Activated naive CD8-positive, alpha-beta T cell treated with anti-CD3 and anti-CD28 coated beads, Interleukin-2, amount 50 U/mL, for 24 hours (primary cell): ENCODE data around the gene DUSP16.

ENCODE experiments used
- ATAC-seq: fragments of 150-1000 bp; cut with Tn5 transposase; one replicate; pipeline ENCODE4 v1.10.0; 2021
- DNase-seq: peaks from one replicate; pipeline ENCODE4 v3.0.0; 2021
- H3K27ac Mint-ChIP-seq: one replicate; pipeline ENCODE4 v1.8.0; 2021; ENCODE audit warnings: mild to moderate bottlenecking, mixed read lengths
- H3K27me3 Mint-ChIP-seq: one replicate; pipeline ENCODE4 v1.8.0; 2021; ENCODE audit warnings: mixed read lengths
- H3K36me3 Mint-ChIP-seq: one replicate; pipeline ENCODE4 v1.8.0; 2021; ENCODE audit warnings: low read depth, mixed read lengths
- H3K4me1 Mint-ChIP-seq: one replicate; pipeline ENCODE4 v1.8.0; 2021; ENCODE audit warnings: mixed read lengths
- H3K4me3 Mint-ChIP-seq: one replicate; pipeline ENCODE4 v1.8.0; 2021; ENCODE audit warnings: mild to moderate bottlenecking, moderate library complexity, mixed read lengths
- H3K9me3 Mint-ChIP-seq: one replicate; pipeline ENCODE4 v1.8.0; 2021; ENCODE audit warnings: mixed read lengths

Gene DUSP16

GRCh38 chr12:12563290-12563928 is 746 bp upstream of the DUSP16 start:
- ATAC-seq (no peak), DNase-seq (no peak)
- peak overlapping the region; percentile 78 for H3K4me3 Mint-ChIP-seq
- H3K36me3 Mint-ChIP-seq, result peaks cover 14% of the 10 kb centered on the region
- peaks cover 4% of the 10 kb centered on the region for H3K9me3 Mint-ChIP-seq
- no peaks in the 10 kb centered on the region for H3K27me3 Mint-ChIP-seq
- H3K27ac Mint-ChIP-seq, result peak overlapping the region; percentile 76
- H3K4me1 Mint-ChIP-seq, result peaks cover 36% of the 10 kb centered on the region

- no peaks in the 10 kb centered on the region for H3K27me3 Mint-ChIP-seq
- peaks cover 21% of the 10 kb centered on the region for H3K36me3 Mint-ChIP-seq
- ATAC-seq (no peak), DNase-seq (peak; percentile 27)
- H3K4me1 Mint-ChIP-seq, result peaks cover 45% of the 10 kb centered on the region
- H3K9me3 Mint-ChIP-seq, result peaks cover 4% of the 10 kb centered on the region
- peak overlapping the region; percentile 83 for H3K27ac Mint-ChIP-seq
- H3K4me3 Mint-ChIP-seq, result peak overlapping the region; percentile 78
Observed at GRCh38 chr12:12562016-12562483, 613 bp downstream of the DUSP16 start.

DNA sequence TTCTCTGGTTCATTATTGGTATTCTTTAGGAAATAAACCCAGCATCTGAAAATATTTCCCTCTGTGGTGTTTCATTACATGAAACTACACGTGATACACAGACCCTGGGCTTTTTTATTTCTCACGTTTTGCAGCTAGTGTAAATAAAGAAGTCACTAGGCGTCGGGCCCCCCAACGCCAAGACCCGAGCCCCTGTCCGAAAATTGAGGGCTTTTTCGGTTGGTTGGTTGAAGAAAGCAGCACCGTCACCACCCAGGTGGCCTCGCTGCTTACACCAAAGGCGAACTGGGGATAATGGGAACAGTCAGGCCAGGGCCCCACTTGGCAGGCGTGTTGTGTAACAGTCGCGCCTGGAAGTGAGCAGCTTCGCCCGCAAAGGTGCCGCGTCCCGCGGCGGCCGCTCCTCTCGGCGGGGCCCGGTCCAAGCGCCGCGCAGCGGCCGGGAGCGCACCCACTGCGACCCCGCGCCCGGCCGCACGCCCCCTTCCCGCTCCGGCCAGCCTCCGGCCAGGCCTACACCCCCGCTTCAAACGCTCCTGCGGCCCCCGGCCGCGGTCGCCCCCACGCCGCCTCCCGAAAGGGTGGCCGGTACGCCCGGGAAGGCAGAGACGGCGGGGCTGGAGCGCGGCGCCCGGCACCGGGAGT is 1.2 kb downstream of the DUSP16 start:
- Mint-ChIP-seq H3K27me3 (no peaks in the 10 kb centered on the region), H3K36me3 (peaks cover 24% of the 10 kb centered on the region), H3K27ac (peak overlapping the region; percentile 94), H3K9me3 (peaks cover 4% of the 10 kb centered on the region), H3K4me3 (peak overlapping the region; percentile 90), H3K4me1 (peaks cover 48% of the 10 kb centered on the region)
- ATAC-seq, result peak; percentile 23
- peak; percentile 40 for DNase-seq

GRCh38 chr12:12560587-12561370 is 1.9 kb downstream of the DUSP16 start:
- ATAC-seq (peak; percentile 48), DNase-seq (peak; percentile 31)
- peak overlapping the region; percentile 94 for H3K27ac Mint-ChIP-seq
- peaks cover 24% of the 10 kb centered on the region for H3K36me3 Mint-ChIP-seq
- H3K4me3 Mint-ChIP-seq, result peak overlapping the region; percentile 90
- no peaks in the 10 kb centered on the region for H3K27me3 Mint-ChIP-seq
- H3K4me1 Mint-ChIP-seq, result peaks cover 48% of the 10 kb centered on the region
- H3K9me3 Mint-ChIP-seq, result peaks cover 4% of the 10 kb centered on the region

DNA sequence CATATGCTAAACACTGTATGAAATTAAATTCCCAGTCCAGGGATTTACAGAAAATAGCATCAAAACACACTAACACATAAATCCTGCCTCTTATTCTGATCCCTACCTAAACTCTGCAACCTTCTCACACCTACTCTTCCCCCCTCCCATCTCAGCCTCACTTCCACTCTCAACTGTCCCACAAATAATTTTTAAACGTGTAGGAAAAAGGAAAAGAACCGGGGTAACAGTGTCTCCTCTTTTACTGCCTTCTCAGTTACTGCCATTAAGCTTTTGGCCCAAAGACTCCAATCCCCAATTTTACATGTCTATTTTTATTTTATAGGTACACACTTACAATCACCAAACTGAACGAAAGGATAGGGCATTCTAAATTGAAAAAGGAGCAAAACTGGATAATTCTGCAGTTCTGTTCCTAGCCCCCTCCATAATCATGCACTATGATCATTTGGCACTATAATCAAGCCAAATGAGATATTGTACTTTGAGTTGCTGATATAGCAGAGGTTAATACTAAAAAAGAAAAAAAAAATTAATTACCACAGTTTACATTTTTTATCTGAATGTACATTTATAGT is 2.9 kb downstream of the DUSP16 start:
- no peak overlapping the region for H3K27ac Mint-ChIP-seq

GRCh38 chr12:12558291-12558690 is 4.4 kb downstream of the DUSP16 start:
- no peaks in the 10 kb centered on the region for H3K27me3 Mint-ChIP-seq
- H3K4me1 Mint-ChIP-seq, result peaks cover 40% of the 10 kb centered on the region
- H3K9me3 Mint-ChIP-seq, result no peaks in the 10 kb centered on the region
- DNase-seq, result no peak
- H3K36me3 Mint-ChIP-seq, result peaks cover 32% of the 10 kb centered on the region
- no peak for ATAC-seq
- peak overlapping the region; percentile 10 for H3K4me3 Mint-ChIP-seq
- no peak overlapping the region for H3K27ac Mint-ChIP-seq

More for the DNA sequence above, 2.9 kb downstream of the DUSP16 start:
- ATAC-seq (no peak), DNase-seq (no peak)
- Mint-ChIP-seq H3K27me3 (no peaks in the 10 kb centered on the region), H3K36me3 (peaks cover 25% of the 10 kb centered on the region), H3K4me3 (peak overlapping the region; percentile 90), H3K9me3 (peaks cover under 1% of the 10 kb centered on the region), H3K4me1 (peaks cover 51% of the 10 kb centered on the region)

DNA sequence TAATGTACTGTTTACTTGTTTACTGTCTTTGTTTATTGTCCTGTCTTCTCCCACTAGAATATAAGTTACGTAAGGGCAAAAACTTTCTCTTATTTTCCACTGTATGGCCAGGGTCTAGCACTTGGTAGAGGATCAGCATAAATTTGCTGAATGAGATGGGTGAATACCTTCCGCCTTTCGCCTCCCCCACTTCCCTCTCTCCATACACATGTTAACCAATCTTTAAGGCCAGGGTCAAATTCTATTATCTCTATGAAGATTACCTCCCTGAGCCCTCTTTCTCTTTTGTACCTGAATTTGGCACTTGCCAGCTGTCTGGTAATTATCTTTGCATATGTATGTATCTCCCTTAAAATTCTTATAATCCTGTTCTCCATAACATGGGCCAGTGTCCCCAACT is 4.9 kb downstream of the DUSP16 start:
- no peaks in the 10 kb centered on the region for H3K9me3 Mint-ChIP-seq
- DNase-seq (no peak), ATAC-seq (no peak)
- H3K27me3 Mint-ChIP-seq, result no peaks in the 10 kb centered on the region
- peaks cover 35% of the 10 kb centered on the region for H3K36me3 Mint-ChIP-seq
- H3K4me3 Mint-ChIP-seq, result no peak overlapping the region
- H3K27ac Mint-ChIP-seq, result no peak overlapping the region
- H3K4me1 Mint-ChIP-seq, result peaks cover 36% of the 10 kb centered on the region

- Mint-ChIP-seq H3K36me3 (peaks cover 37% of the 10 kb centered on the region), H3K4me1 (peaks cover 38% of the 10 kb centered on the region), H3K9me3 (no peaks in the 10 kb centered on the region), H3K27me3 (no peaks in the 10 kb centered on the region), H3K4me3 (no peak overlapping the region), H3K27ac (no peak overlapping the region)
- no peak for DNase-seq
- no peak for ATAC-seq
Observed at GRCh38 chr12:12555656-12556055, 7.0 kb downstream of the DUSP16 start.

DNA sequence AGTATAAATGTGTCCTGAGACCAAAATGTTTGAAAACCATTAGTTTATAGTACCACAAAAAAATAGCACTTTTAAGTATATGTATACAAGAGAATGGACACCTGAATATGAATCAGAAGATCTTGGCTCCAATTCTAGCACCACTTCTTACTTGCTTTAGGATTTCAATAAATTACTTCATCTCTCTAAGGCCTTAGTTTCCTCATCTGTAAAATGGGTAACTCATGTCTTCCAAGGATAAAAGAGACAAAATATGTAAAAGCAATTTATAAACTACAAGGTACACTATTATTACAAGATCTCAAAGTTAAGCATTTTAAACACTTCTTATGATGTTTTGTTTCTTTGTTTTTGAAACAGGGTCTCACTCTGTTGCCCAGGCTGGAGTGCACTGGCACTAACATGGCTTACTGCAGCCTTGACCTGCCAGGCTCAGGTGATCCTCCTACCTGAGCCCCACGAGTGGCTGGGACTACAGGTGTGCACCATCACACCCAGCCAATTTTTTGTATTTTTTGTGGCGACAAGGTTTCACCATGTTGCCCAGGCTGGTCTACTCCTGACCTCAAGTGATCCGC is 9.4 kb downstream of the DUSP16 start:
- H3K9me3 Mint-ChIP-seq, result no peaks in the 10 kb centered on the region
- H3K36me3 Mint-ChIP-seq, result peaks cover 24% of the 10 kb centered on the region
- H3K4me3 Mint-ChIP-seq, result no peak overlapping the region
- DNase-seq (no peak), ATAC-seq (no peak)
- H3K4me1 Mint-ChIP-seq, result peaks cover 31% of the 10 kb centered on the region
- H3K27me3 Mint-ChIP-seq, result no peaks in the 10 kb centered on the region
- no peak overlapping the region for H3K27ac Mint-ChIP-seq

GRCh38 chr12:12551115-12551514 is 11.5 kb downstream of the DUSP16 start:
- ATAC-seq, result no peak
- no peak for DNase-seq
- Mint-ChIP-seq H3K27me3 (no peaks in the 10 kb centered on the region), H3K27ac (no peak overlapping the region), H3K4me1 (peaks cover 26% of the 10 kb centered on the region), H3K9me3 (no peaks in the 10 kb centered on the region), H3K4me3 (no peak overlapping the region), H3K36me3 (peaks cover 16% of the 10 kb centered on the region)

DNA sequence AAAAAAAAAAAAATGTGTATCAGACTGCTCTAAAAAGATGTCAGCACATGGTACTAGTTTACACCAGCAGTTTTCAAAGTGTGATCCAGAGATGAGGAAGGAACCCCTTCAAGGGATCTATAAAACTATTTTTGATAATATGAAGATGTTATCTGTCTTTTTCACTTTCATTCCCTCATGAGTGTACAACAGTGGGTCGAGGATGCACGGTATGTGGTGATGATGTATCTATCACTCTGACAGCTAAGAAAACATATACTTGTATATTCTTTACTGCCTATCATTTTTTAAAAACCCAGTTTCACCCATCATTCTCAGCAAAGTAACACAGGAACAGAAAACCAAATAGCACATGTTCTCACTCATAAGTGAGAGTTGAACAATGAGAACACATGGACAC is 12.4 kb downstream of the DUSP16 start:
- DNase-seq (no peak), ATAC-seq (no peak)
- H3K4me3 Mint-ChIP-seq, result no peak overlapping the region
- H3K9me3 Mint-ChIP-seq, result no peaks in the 10 kb centered on the region
- no peak overlapping the region for H3K27ac Mint-ChIP-seq
- H3K27me3 Mint-ChIP-seq, result no peaks in the 10 kb centered on the region
- peaks cover 22% of the 10 kb centered on the region for H3K4me1 Mint-ChIP-seq
- peaks cover 16% of the 10 kb centered on the region for H3K36me3 Mint-ChIP-seq

- H3K4me3 Mint-ChIP-seq, result no peak overlapping the region
- DNase-seq (no peak), ATAC-seq (no peak)
- H3K36me3 Mint-ChIP-seq, result peaks cover 12% of the 10 kb centered on the region
- no peak overlapping the region for H3K27ac Mint-ChIP-seq
- no peaks in the 10 kb centered on the region for H3K9me3 Mint-ChIP-seq
- peaks cover 24% of the 10 kb centered on the region for H3K4me1 Mint-ChIP-seq
- no peaks in the 10 kb centered on the region for H3K27me3 Mint-ChIP-seq
Observed at GRCh38 chr12:12549426-12549825, 13.2 kb downstream of the DUSP16 start.

- Mint-ChIP-seq H3K9me3 (no peaks in the 10 kb centered on the region), H3K4me1 (peaks cover 30% of the 10 kb centered on the region), H3K4me3 (no peak overlapping the region), H3K27ac (no peak overlapping the region), H3K36me3 (peaks cover 10% of the 10 kb centered on the region), H3K27me3 (no peaks in the 10 kb centered on the region)
- ATAC-seq, result peak; percentile 37
- DNase-seq, result no peak
Observed at GRCh38 chr12:12548713-12549112, 13.9 kb downstream of the DUSP16 start.

DNA sequence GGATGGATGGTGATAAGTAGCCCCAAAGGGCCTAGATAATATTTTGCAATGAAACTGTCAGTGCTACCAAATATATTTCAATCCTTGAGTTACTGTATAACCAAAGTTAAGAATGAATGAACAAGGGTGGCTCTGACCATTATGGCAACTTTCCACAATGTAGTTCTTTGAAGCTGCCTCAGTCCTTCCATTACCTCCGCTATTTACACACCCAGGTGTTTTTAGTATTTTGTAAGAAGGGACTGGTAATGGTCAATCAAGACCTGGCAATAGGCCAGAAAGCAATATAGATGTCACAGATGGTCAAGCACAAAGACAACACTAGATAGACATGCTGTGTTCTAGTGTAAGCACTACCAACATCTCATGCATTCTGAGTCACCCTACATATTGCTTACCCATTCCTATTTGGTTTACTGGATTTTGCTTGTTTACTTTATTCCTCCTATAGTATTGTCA is 16.3 kb downstream of the DUSP16 start:
- Mint-ChIP-seq H3K27me3 (no peaks in the 10 kb centered on the region), H3K4me3 (no peak overlapping the region), H3K36me3 (peaks cover 9% of the 10 kb centered on the region), H3K27ac (no peak overlapping the region), H3K4me1 (peaks cover 33% of the 10 kb centered on the region), H3K9me3 (no peaks in the 10 kb centered on the region)
- no peak for DNase-seq
- ATAC-seq, result no peak
